GM19455 (cell line): ENCODE data around the gene NBAS.
"Not testable (repeated sequence)": the region's sequence is repeated elsewhere in the genome, so short reads cannot be mapped to it uniquely, and the experiment has no call there.

Experiments
- ATAC-seq: cut with Tn5 transposase; IDR thresholded peaks from one replicate; pipeline ENCODE4 v1.9.1; 2021; ENCODE audit not compliant: unreplicated experiment

The NBAS gene

GRCh38 chr2:15427987-15428386 lies 133.1 kb downstream of the NBAS start:
- no peak for ATAC-seq

DNA sequence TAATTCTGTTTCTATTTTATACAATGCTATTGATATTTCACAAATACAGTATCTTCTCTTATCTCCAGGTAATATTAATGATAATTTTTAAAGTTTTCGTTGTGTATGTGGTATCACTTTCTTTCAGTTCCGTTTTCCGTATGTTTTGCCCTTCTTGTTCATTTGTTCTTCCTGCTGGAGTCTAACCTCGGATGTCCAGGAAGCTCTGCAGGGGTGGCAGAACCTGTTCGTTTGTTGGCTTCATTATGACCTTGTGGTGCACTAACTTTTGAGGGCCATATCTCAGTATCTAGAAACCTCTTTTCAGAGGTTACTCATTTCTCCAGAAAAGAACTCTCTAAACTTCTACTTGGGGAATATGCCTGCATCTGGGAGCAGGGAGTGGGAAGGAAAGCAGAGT lies 134.5 kb downstream of the NBAS start:
- ATAC-seq: no peak

- no peak for ATAC-seq
These were observed 135.4 kb downstream of the NBAS start for GRCh38 chr2:15425712-15426111.

- ATAC-seq: no peak
These were observed 139.4 kb downstream of the NBAS start for GRCh38 chr2:15421753-15422152.

DNA sequence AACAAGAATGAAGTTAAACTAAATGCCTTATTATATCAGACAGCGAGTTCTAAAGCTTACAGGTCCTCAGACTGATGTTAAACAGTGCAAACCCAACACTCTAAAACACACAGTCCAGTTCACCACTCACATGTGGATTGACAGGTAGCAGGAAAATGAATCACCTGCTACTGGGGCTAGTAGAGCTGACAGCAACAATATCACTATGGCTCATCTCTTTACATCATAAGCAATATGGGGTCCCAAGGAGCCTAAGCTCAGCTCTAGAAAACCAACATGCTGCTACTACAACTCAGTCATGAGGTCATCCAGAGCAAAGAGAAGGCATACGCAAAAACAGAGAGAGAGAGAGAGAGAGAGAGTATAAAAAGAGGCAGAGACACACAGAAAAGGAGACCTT lies 145.4 kb downstream of the NBAS start:
- ATAC-seq: no peak

DNA sequence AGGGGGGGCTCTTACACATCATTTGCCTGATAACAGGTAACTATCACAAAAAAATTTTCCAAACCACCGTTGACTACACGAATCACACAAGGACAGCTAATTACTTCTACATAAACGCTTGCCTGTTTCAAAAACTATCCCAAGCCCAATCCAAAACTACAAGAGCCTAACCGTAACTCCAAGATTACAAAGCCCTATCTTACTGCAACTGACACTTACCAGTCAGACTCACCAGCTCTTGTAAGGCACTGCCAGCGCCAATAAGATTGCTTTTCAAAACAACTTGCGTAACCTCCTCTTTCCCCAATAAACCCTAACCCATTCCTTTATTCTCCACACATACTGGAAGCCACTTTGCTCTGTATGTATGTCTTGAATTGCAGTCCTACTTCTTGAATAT lies 148.4 kb downstream of the NBAS start:
- no peak for ATAC-seq

GRCh38 chr2:15412309-15412708 lies 148.8 kb downstream of the NBAS start:
- ATAC-seq: no peak

DNA sequence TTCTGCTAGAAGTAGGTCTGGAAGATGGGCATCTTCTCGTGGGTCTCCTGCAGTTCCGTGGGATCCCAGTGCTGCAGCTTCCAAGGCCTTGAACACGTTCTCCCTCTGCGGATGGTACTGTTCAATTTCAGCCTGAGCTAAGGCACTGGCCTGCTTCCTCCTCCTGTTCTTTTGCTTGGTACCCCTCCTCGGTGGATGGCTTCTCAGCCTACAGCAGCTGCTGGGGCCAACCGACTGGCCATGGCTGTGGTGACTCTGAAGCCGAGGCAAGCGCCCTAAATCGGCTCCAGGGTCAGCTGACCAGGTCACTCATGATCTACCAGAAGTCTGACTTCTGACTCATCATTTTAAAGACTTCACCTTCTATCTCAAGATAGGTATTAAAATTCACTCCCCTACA lies 150.2 kb downstream of the NBAS start:
- ATAC-seq: no peak

- ATAC-seq: no peak
These were observed 152.4 kb downstream of the NBAS start for GRCh38 chr2:15408759-15409158.

DNA sequence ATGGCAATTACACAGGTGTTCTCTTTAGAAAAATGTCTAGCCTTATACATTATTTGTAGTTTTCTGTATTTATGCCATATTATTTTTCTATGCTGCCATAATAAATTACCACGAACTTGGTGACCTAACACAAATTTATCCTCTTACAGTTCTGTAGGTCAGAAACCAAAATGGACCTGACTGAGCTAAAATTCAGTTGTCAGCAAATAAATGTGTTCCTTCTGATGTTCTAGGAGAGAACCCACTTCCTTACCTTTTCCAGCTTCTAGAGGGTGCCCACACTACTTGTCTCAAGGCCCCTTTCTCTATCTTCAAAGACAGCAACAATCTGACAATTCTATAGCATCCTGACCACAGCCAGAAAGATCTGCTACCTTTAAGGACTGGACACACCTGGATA lies 153.5 kb downstream of the NBAS start:
- no peak for ATAC-seq

GRCh38 chr2:15404511-15404910 lies 156.6 kb downstream of the NBAS start:
- not testable (repeated sequence) for ATAC-seq

DNA sequence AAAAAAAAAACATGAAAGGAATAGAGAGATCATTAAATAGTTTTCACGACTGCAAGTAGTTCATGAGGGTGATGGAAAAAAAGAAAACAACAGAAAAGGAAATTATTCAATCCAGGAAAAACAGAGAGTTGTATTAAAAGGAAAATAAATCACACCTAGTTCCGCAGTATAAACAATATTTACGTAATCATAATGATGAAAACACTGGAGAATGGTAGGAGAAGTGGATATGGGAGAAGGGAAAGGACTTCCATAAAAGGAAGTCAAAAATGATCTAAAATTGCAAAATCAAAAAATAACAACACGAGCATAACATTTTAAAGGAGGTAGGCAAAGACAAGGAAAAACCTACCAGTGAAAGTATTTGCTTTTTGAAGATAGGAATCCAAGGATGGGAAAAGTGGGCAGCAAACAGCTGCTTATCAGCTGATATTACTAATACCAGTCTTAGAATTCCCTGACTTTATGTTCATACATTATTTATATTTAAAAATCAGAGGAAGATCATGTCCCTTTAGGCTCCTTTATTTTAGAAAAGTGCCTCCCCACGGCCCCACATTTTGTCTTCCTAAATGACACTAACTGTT lies 160.8 kb downstream of the NBAS start:
- ATAC-seq: no peak

DNA sequence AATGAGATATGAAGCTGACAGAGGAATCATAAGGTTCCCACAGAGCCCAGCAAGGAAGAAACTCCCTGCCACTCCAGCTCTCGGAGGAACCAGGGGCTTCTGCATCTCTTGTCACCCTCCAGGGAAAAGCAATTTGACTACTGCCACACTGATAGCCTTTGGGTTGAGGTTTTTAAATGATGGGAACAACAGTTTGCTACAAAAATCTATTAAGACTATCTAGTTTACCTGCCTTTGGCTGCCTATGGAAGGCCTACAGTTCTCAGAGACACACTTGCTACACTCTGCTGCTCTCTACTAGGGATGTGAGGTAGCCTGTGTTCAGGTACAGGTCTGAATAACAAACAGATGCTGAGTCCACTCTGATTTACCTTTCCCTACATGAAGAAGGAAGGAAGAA lies 161.9 kb downstream of the NBAS start:
- ATAC-seq: no peak

GRCh38 chr2:15391751-15392150 lies 169.4 kb downstream of the NBAS start:
- ATAC-seq: no peak

- no peak for ATAC-seq
These were observed 171.2 kb downstream of the NBAS start for GRCh38 chr2:15389895-15390294.

DNA sequence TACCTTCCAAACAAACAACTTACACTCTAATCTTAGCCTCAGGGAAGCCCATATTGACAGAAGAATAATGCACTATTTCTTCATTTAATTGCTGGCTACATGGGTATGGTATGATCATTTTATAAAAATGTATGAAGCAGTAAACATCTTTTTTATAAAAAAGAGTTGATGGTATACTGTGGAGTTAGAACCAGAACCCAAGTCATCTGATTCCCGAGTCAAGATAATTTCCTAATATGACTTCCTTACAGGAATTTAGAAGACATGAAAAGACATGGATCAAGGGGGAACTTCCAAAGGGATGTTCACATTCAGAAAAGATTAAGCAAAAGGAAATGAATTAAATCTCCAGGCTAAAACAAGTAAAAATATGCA lies 171.8 kb downstream of the NBAS start:
- ATAC-seq: no peak

DNA sequence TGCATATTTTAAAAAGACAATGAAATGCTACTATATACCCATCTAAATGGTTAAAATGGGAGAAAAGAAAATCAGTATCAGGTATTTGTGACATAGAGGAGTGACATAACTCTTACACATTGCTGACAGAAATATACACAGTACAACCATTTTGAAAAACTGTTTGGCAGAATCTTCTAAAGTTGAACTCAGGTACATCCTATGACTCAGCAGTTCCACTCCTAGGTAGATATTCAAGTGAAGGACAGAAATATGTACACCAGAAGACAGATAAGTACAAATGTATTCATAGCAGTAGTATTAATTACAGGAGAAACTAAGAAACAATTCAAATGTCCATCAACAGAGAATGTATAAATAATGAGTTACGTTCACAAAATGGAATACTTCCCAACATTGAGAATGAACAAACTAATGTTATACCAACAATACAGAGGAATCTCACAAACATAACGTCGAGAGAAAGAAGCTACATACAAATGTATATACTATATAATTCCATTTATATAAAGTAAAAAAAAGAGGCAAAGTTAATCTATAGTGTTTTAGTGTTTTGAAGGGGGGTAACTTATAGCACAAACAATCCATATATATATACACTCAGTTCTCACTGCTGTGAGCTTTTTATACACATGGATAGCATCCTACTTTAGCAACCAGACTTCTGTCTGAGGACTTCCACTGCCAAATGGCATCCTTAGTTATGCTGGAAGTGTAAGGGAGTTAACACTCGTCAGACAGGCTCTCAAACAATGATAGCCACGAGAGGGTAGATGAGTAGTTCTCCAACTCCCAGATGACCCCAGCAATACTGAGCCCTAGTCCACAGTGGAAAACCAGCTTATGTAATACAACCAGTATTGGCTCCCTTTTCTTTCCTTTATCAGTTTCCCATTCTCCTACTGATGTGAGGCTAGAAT lies 172.5 kb downstream of the NBAS start:
- ATAC-seq: no peak

DNA sequence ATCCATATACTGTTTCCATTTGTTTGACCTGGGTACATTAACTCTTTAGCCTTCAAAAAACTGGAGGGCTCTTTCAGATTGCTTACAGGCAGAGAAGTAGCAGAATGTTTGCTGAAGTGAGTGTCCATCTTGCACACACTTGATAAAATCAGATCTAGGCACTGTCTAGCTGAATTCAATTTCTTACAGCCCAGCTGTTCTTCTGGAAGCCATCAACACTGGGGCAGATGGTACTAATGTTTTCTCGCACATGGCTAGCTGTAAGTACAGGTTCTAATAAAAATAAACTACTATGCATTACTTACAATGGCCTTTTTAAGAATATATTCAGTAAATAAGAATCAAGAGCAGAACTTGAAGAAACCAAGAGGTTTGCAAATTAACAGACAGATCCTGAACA lies 175.9 kb downstream of the NBAS start:
- ATAC-seq: no peak

DNA sequence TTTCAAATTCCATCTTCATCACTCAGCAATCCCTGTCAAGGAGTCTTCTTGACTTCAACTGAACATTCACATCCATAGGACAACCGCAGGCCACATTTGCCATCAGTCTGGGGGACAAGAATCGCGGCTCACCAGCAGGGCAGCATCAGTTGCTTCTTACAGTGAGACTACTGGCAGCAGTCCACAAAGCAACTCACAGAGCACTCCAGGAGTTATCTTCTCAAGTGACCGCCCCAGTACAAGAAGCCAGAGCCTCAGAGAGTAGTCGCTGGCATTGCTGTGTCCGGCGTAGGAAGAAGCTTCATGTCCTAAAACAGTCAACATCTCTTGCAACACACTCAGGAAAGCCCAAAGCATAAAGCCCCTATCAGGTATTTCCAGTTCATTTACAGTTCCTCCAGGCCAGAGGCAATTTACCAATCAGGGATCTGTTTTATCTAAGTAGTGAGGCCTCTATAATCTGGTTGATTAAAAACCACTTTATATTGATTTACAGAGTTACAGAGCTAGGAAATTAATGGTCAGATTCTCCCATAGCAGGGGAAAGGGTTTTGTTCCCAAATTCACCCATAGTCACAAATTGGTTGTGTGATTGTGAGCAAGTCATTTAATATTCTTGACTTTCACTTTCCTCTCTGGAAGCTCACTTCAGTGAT lies 177.3 kb downstream of the NBAS start:
- no peak for ATAC-seq

DNA sequence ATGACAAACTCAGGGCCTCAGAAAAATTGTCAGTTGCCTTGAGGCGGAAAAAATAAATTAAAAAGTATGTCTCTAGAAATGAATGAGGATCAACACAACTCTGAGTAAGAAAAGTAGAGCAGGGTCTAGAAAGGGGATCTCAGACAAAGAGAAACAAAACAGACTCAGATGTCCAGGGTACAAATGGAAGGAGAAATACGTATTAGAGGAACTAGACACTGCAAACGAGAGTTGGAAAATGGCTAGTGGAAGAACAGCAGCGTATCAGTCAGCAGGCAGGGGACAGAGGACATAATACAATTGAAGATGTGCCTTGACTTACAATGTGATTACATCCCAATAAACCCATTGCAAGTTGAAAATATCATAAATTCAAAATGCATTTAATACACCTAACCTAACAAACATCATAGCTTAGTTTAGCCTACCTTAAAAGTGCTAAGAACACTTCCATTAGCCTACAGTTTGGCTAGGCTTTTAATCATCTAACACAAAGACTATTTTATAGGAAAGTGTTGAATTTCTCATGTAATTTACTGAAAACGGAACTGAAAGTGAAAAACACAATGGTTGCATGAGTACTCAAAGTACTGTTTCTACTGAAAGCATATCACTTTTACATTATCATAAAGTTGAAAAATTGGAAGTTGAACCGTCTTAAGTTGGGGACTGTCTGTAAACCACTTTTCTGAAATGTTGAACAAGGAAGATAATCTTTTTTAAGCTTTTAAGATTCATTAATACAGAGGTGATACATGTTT lies 182.8 kb downstream of the NBAS start:
- no peak for ATAC-seq

GRCh38 chr2:15377202-15377601 lies 183.9 kb downstream of the NBAS start:
- no peak for ATAC-seq
